Erythroblast (primary cell): ENCODE measurements around the gene MTHFD1L.

Source experiments
- GATA1 ChIP-seq: IDR thresholded peaks from 2 replicates; pipeline ENCODE4 v1.6.1; 2011; ENCODE audit warnings: low read depth, mild to moderate bottlenecking, control low read depth, low read length, moderate library complexity
- POLR2A ChIP-seq: IDR thresholded peaks from 2 replicates; pipeline ENCODE4 v1.6.1; 2011; ENCODE audit warnings: mild to moderate bottlenecking, low read length

DNA sequence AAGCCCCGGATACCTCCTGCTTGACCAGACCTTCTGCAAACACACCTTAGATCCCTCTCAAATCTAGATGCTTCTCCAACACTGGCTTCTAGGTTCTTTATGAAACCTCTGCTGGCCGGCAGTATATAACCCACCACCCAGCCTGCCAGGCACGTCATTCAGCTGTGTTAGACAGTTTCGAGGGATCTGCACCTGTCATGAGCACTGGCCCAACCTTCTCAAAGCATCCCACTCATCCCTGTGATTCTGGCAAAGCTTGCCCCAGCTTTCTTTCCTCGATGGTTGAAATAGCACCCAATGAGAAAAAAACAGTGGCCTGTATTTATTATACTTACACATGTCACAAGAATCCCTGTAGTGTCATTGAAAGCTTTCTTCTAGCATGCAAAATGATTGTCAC lies 157.8 kb downstream of the MTHFD1L start:
- TF ChIP-seq POLR2A (no peak), GATA1 (no peak)
